Osteocyte (in vitro differentiated cells): ENCODE results near the gene KRT32. TPM values are rescaled to one million over a fixed set of nuclear protein-coding genes. Genes with fewer than 3 reads are reported as not detected.
A peak's percentile ranks its signal among the peaks of the same experiment; 100 is the strongest.

Experiments
- DNase-seq: peaks from one replicate; pipeline ENCODE4 v3.0.0; 2021; ENCODE audit warnings: mixed read lengths; ENCODE audit not compliant: unreplicated experiment; ENCODE audit errors: extremely low spot score
- H3K27ac Mint-ChIP-seq: one replicate; pipeline ENCODE4 v1.8.0; 2021; ENCODE audit warnings: mild to moderate bottlenecking, mixed read lengths; ENCODE audit not compliant: unreplicated experiment
- H3K27me3 Mint-ChIP-seq: one replicate; pipeline ENCODE4 v1.8.0; 2021; ENCODE audit warnings: mixed read lengths; ENCODE audit not compliant: unreplicated experiment
- H3K36me3 Mint-ChIP-seq: one replicate; pipeline ENCODE4 v1.8.0; 2021; ENCODE audit warnings: mixed read lengths; ENCODE audit not compliant: unreplicated experiment
- H3K4me1 Mint-ChIP-seq: one replicate; pipeline ENCODE4 v1.8.0; 2021; ENCODE audit warnings: mixed read lengths; ENCODE audit not compliant: unreplicated experiment
- H3K4me3 Mint-ChIP-seq: one replicate; pipeline ENCODE4 v1.8.0; 2021; ENCODE audit warnings: mild to moderate bottlenecking, moderate library complexity, mixed read lengths; ENCODE audit not compliant: unreplicated experiment
- H3K9me3 Mint-ChIP-seq: one replicate; pipeline ENCODE4 v1.8.0; 2021; ENCODE audit warnings: mixed read lengths; ENCODE audit not compliant: unreplicated experiment
- total RNA-seq: library from RNA; stranded (reverse); gene quantifications from 2 replicates; pipeline ENCODE4 v1.2.1, GENCODE V29; 2021
- TF ChIP-seq, protein P1 (sequence below): fragments of 200-600 bp; sonication (generic); IDR thresholded peaks from 2 replicates; pipeline ENCODE4 v1.5.0; 2021; ENCODE audit warnings: antibody characterized with exemption, mild to moderate bottlenecking, moderate library complexity

The KRT32 gene
- total RNA-seq, 1 donor from 2014 or later: not detected

DNA sequence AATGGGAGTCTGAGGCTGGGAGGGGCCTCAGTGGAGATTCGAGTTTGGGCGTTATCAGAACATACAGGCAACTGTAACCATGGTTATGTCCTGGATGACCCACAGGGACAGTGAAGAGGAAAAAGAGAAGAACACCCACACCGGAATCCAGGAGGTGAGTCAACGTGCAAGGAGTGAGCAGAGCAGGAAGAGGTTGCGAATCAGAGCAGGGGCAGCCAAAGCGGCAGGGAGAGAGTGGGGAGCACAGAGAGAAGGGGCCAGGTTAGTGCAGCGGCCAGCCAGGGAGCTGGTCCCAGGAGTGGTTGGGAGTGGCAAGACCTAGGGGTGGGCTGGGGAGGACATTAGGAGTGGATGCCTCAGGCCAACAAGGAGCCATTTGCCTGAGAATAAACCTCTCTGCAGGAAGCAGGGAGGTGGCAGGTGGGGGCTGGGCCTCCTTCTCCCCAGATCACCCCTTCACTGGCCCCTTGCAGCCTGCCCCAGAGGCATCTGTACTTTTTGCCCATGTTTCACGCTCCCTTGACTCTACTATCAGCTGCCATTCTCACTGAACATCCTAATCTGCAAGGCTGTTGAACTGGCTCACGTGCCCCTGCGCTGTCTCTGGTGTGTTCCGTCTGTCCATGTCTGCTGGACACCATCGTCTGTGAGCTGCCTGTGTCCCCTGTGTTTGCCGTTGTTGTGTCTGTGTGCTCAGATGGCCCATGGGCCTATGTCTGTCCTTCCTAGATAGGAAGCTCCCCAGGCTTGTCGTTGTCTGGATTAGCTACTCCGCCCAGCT is 33.1 kb upstream of the KRT32 start:
- no peak overlapping the region for H3K27ac Mint-ChIP-seq
- no peaks in the 10 kb centered on the region for H3K9me3 Mint-ChIP-seq
- no peak overlapping the region for H3K4me3 Mint-ChIP-seq
- DNase-seq: no peak
- TF ChIP-seq, protein P1, sequence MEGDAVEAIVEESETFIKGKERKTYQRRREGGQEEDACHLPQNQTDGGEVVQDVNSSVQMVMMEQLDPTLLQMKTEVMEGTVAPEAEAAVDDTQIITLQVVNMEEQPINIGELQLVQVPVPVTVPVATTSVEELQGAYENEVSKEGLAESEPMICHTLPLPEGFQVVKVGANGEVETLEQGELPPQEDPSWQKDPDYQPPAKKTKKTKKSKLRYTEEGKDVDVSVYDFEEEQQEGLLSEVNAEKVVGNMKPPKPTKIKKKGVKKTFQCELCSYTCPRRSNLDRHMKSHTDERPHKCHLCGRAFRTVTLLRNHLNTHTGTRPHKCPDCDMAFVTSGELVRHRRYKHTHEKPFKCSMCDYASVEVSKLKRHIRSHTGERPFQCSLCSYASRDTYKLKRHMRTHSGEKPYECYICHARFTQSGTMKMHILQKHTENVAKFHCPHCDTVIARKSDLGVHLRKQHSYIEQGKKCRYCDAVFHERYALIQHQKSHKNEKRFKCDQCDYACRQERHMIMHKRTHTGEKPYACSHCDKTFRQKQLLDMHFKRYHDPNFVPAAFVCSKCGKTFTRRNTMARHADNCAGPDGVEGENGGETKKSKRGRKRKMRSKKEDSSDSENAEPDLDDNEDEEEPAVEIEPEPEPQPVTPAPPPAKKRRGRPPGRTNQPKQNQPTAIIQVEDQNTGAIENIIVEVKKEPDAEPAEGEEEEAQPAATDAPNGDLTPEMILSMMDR: no peak
- H3K27me3 Mint-ChIP-seq: no peaks in the 10 kb centered on the region
- H3K4me1 Mint-ChIP-seq: peaks cover 6% of the 10 kb centered on the region
- no peaks in the 10 kb centered on the region for H3K36me3 Mint-ChIP-seq

DNA sequence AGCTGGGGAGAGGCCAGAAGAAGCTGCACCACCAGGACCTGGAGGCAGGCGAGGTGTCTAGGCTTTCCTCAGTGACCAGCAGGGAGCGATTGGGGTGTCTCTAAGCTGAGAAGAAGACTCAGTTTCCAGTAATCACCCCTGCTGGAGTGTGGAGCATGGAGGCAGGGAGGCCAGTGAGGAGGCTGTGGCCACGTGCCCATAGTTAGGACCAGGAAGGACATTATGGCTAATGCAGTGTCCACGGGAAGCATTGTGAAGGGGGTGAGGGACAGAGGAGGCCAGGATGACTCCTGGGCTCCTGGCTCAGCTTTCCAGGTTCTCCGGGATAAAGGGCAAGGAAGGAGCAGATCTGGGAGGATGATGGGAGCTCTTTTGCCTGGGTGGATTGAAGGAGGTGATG is 32.5 kb upstream of the KRT32 start:
- no peak overlapping the region for H3K27ac Mint-ChIP-seq

DNA sequence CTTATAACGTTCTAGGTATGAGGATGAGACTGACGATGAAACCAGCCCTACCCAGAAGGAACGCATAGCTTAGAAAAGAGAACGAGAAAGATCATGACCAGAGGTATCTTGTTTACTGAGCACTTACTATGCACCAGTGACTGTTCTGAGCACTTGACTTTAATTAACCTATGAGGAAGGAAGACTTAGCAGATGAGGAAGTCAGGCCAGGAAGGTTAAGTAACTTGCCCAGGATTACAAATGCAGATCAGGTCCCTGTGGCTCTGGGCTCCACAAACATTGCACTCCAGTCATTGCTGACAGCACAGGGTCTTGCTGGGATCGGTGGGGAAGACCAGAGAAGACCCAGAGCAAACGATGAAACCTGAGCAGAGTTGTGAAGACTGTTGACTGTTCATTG is 31.1 kb upstream of the KRT32 start:
- no peak overlapping the region for H3K27ac Mint-ChIP-seq
- H3K27me3 Mint-ChIP-seq: no peaks in the 10 kb centered on the region
- no peak overlapping the region for H3K4me3 Mint-ChIP-seq

More for the DNA sequence above, 32.5 kb upstream of the KRT32 start:
- no peak for DNase-seq
- TF ChIP-seq, protein P1: no peak
- H3K4me3 Mint-ChIP-seq: no peak overlapping the region
- H3K9me3 Mint-ChIP-seq: no peaks in the 10 kb centered on the region
- no peaks in the 10 kb centered on the region for H3K36me3 Mint-ChIP-seq
- peaks cover 6% of the 10 kb centered on the region for H3K4me1 Mint-ChIP-seq
- no peaks in the 10 kb centered on the region for H3K27me3 Mint-ChIP-seq

DNA sequence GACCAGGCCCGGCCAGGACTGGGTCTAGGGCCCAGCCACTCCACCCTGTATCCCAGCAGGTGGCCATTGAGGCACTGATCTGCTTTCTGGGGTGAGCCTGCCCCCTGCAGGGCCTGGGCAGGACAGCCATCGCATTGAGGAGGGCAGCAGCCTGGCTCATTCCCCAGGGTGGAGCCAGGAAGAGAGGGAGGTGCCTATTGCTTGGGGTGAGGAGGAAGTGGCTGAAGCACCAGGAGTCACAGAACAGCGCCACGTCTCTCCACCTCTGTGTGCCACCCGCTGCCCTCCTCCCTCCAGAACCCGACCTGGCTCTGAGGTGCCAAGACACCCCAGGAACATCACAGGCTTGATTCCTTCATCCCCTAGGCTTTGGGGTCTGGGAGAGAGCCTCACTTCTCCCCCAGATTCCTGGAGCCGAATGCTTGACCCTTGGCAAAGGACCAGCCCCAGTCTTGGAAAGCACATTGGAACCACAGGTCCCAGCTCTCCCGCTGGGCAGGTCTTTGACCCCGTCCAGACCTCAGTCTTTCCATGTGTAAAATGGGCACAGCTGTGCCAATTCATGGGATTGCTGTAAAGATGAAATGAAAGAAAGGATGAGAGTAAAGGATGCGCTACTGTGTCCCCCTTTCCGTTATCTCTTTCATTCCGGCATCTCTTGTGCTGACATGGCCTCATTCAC is 29.8 kb upstream of the KRT32 start:
- Mint-ChIP-seq H3K9me3 (no peaks in the 10 kb centered on the region), H3K36me3 (no peaks in the 10 kb centered on the region), H3K4me3 (no peak overlapping the region), H3K27ac (no peak overlapping the region), H3K27me3 (no peaks in the 10 kb centered on the region), H3K4me1 (peaks cover 25% of the 10 kb centered on the region)
- TF ChIP-seq, protein P1: peak; percentile 59
- DNase-seq: no peak

More for the DNA sequence above, 31.1 kb upstream of the KRT32 start:
- H3K4me1 Mint-ChIP-seq: peaks cover 12% of the 10 kb centered on the region
- DNase-seq: no peak
- TF ChIP-seq, protein P1: no peak
- H3K9me3 Mint-ChIP-seq: no peaks in the 10 kb centered on the region
- H3K36me3 Mint-ChIP-seq: no peaks in the 10 kb centered on the region

DNA sequence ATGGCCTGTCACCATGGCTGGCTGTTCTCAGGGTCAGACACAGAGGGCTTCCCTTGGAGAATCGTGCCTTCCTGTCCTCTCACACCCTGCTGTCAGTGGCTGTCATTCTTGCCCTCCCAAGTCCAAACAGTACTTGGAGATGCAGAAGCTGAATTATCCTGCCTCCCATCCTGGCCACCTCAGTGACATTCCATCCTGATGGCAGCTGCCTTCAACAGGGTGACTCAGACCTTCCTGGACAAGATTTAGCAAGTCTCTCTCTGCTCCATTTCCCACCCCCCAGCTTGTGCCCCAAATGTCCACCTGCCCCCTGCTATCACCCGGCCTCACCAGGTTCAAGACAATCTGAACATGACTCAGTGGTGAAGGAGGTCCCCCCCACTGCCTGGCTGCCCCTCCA is 27.3 kb upstream of the KRT32 start:
- peaks cover 22% of the 10 kb centered on the region for H3K4me1 Mint-ChIP-seq
- no peak overlapping the region for H3K4me3 Mint-ChIP-seq
- no peak for DNase-seq
- no peaks in the 10 kb centered on the region for H3K36me3 Mint-ChIP-seq
- TF ChIP-seq, protein P1: no peak
- H3K9me3 Mint-ChIP-seq: no peaks in the 10 kb centered on the region
- no peaks in the 10 kb centered on the region for H3K27me3 Mint-ChIP-seq
- no peak overlapping the region for H3K27ac Mint-ChIP-seq
